HG02973 (cell line): ENCODE measurements around the gene WNT9B.

Experiments
- ATAC-seq: cut with Tn5 transposase; IDR thresholded peaks from one replicate; pipeline ENCODE4 v1.9.1; 2021; ENCODE audit warnings: moderate library complexity; ENCODE audit not compliant: unreplicated experiment

The WNT9B gene

GRCh38 chr17:46851029-46851741 is at the start of gene WNT9B:
Gene WNT9B (plus strand): TSS chr17:46851583. CDS start chr17:46851639, 56 bp downstream.
- ATAC-seq = no peak

- no peak for ATAC-seq
These were observed 48.6 kb upstream of the WNT9B start for GRCh38 chr17:46802800-46803199.

GRCh38 chr17:46803544-46803943 is 47.8 kb upstream of the WNT9B start:
- no peak for ATAC-seq

GRCh38 chr17:46805771-46806170 is 45.6 kb upstream of the WNT9B start:
- ATAC-seq = no peak

GRCh38 chr17:46809110-46809571 is 42.2 kb upstream of the WNT9B start:
- ATAC-seq = no peak

GRCh38 chr17:46810837-46811236 is 40.5 kb upstream of the WNT9B start:
- no peak for ATAC-seq

- ATAC-seq = no peak
These were observed 39.3 kb upstream of the WNT9B start for GRCh38 chr17:46811978-46812583.

GRCh38 chr17:46812624-46813318 is 38.6 kb upstream of the WNT9B start:
- ATAC-seq = no peak

- ATAC-seq = no peak
These were observed 37.5 kb upstream of the WNT9B start for GRCh38 chr17:46813920-46814319.

- no peak for ATAC-seq
These were observed 36.9 kb upstream of the WNT9B start for GRCh38 chr17:46814446-46814845.

- ATAC-seq = no peak
These were observed 35.7 kb upstream of the WNT9B start for GRCh38 chr17:46815474-46816353.

GRCh38 chr17:46817151-46817900 is 34.1 kb upstream of the WNT9B start:
- no peak for ATAC-seq

GRCh38 chr17:46817901-46818209 is 33.5 kb upstream of the WNT9B start:
- ATAC-seq = no peak

- ATAC-seq = no peak
These were observed 33.0 kb upstream of the WNT9B start, which contains the start of gene WNT3 for GRCh38 chr17:46818316-46818928. Gene WNT3 (minus strand): TSS chr17:46818692. CDS start chr17:46818597, 95 bp downstream.

GRCh38 chr17:46818929-46819859 is 32.2 kb upstream of the WNT9B start:
- ATAC-seq = no peak

- no peak for ATAC-seq
These were observed 31.5 kb upstream of the WNT9B start for GRCh38 chr17:46819906-46820351.

- no peak for ATAC-seq
These were observed 30.6 kb upstream of the WNT9B start for GRCh38 chr17:46820592-46821450.
